Uterus (tissue), 4 donors: ENCODE measurements around the gene CEMIP. TPM values are rescaled to one million over a fixed set of nuclear protein-coding genes. Genes with fewer than 3 reads are reported as not detected.
A peak's percentile ranks its signal among the peaks of the same experiment; 100 is the strongest.
"Not testable (repeated sequence)": the region's sequence is repeated elsewhere in the genome, so short reads cannot be mapped to it uniquely, and the experiment has no call there.

Source experiments
- DNase-seq, 2 donors: peaks; one replicate each; pipeline ENCODE4 v3.0.0-alpha.2; 2019 to 2020
- H3K27ac ChIP-seq, 2 donors: fragments of 200-600 bp; sonication (generic); 1 replicate in 1 of 2; 2 replicates in 1 of 2; pipeline ENCODE4 v1.5.1; 2016 to 2018
- H3K27me3 ChIP-seq, 2 donors: fragments of 200-600 bp; sonication (generic); one replicate each; pipeline ENCODE4 v1.5.1; 2018 to 2019; ENCODE audit warnings: control low read depth in 1 of 2
- H3K36me3 ChIP-seq, 2 donors: fragments of 200-600 bp; sonication (generic); one replicate each; pipeline ENCODE4 v1.5.1; 2019; ENCODE audit warnings: control low read depth in 1 of 2
- H3K4me1 ChIP-seq, 2 donors: fragments of 200-600 bp; sonication (generic); one replicate each; pipeline ENCODE4 v1.5.1; 2018 to 2019; ENCODE audit warnings: control low read depth in 1 of 2
- H3K4me3 ChIP-seq, 2 donors: fragments of 200-600 bp; sonication (generic); 1 replicate in 1 of 2; 2 replicates in 1 of 2; pipeline ENCODE4 v1.5.1; 2018 to 2019; ENCODE audit warnings: mild to moderate bottlenecking in 1 of 2
- H3K9me3 ChIP-seq, 2 donors: fragments of 200-600 bp; sonication (generic); one replicate each; pipeline ENCODE4 v1.5.1; 2019; ENCODE audit warnings: control low read depth in 1 of 2
- POLR2A ChIP-seq, 2 donors: fragments of 450-650 bp; IDR thresholded peaks; one replicate each; pipeline ENCODE4 v1.6.1; 2016; ENCODE audit warnings: antibody characterized with exemption in 2 of 2, mild to moderate bottlenecking in 1 of 2, moderate library complexity in 1 of 2
- intact Hi-C: fragments of 100-400 bp; cut with DNase I; formaldehyde crosslinking; loops from one replicate; pipeline ENCODE4 v1.15.1; 2023; ENCODE audit warnings: low total_unique reads
- total RNA-seq, 4 donors: library from RNA; depleted of rRNA in 3 of 4; stranded (reverse); fragments of >200 nt in 3 of 4; gene quantifications; one replicate each; pipeline versions ENCODE4 v1.1.0 to v1.2.4, GENCODE V29; 2014 to 2023
- TF ChIP-seq, protein P1 (sequence below), 4 experiments: fragments of 200-600 bp in 2 of 4; fragments of 450-650 bp in 2 of 4; sonication (generic) in 2 of 4; IDR thresholded peaks; one replicate each; pipeline ENCODE4 v1.5.1; 2016 to 2019; ENCODE audit warnings: antibody characterized with exemption in 4 of 4, mild to moderate bottlenecking in 2 of 4, moderate library complexity in 1 of 4
- donor health status: DM: yes; HTN: yes; CAD: no.

Gene CEMIP
- total RNA-seq, 4 donors from 2014 or later = under 0.01 to 1.9 (median 1.1) TPM

DNA sequence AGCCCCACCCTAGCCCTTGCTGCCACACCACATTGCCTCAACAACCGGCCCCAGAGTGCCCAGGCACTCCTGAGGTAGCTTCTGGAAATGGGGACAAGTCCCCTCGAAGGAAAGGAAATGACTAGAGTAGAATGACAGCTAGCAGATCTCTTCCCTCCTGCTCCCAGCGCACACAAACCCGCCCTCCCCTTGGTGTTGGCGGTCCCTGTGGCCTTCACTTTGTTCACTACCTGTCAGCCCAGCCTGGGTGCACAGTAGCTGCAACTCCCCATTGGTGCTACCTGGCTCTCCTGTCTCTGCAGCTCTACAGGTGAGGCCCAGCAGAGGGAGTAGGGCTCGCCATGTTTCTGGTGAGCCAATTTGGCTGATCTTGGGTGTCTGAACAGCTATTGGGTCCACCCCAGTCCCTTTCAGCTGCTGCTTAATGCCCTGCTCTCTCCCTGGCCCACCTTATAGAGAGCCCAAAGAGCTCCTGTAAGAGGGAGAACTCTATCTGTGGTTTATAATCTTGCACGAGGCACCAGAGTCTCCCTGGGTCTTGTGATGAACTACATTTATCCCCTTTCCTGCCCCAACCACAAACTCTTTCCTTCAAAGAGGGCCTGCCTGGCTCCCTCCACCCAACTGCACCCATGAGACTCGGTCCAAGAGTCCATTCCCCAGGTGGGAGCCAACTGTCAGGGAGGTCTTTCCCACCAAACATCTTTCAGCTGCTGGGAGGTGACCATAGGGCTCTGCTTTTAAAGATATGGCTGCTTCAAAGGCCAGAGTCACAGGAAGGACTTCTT, 171.3 kb downstream of the CEMIP start:
- Histone ChIP-seq H3K4me1 (no peaks in the 10 kb centered on the region), H3K9me3 (no peaks in the 10 kb centered on the region), H3K27me3 (no peaks in the 10 kb centered on the region), H3K36me3 (no peaks in the 10 kb centered on the region), H3K4me3 (no peak overlapping the region), H3K27ac (no peak overlapping the region)
- TF ChIP-seq, protein P1, sequence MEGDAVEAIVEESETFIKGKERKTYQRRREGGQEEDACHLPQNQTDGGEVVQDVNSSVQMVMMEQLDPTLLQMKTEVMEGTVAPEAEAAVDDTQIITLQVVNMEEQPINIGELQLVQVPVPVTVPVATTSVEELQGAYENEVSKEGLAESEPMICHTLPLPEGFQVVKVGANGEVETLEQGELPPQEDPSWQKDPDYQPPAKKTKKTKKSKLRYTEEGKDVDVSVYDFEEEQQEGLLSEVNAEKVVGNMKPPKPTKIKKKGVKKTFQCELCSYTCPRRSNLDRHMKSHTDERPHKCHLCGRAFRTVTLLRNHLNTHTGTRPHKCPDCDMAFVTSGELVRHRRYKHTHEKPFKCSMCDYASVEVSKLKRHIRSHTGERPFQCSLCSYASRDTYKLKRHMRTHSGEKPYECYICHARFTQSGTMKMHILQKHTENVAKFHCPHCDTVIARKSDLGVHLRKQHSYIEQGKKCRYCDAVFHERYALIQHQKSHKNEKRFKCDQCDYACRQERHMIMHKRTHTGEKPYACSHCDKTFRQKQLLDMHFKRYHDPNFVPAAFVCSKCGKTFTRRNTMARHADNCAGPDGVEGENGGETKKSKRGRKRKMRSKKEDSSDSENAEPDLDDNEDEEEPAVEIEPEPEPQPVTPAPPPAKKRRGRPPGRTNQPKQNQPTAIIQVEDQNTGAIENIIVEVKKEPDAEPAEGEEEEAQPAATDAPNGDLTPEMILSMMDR (IDR thresholded peaks at IDR 0.05) = no peak
- no peak for TF ChIP-seq POLR2A (IDR thresholded peaks at IDR 0.05)
- intact Hi-C loops = no loop called here
- peak in 1 of 2 donors; percentile 3 for DNase-seq

- no peak for TF ChIP-seq POLR2A (IDR thresholded peaks at IDR 0.05)
- TF ChIP-seq, protein P1 (IDR thresholded peaks at IDR 0.05) = no peak
- Histone ChIP-seq H3K9me3 (no peaks in the 10 kb centered on the region), H3K27me3 (no peaks in the 10 kb centered on the region), H3K27ac (no peak overlapping the region), H3K36me3 (no peaks in the 10 kb centered on the region), H3K4me3 (no peak overlapping the region), H3K4me1 (no peaks in the 10 kb centered on the region)
- peak in 1 of 2 donors; percentile 8 for DNase-seq
- intact Hi-C loops = no loop called here
Observed at GRCh38 chr15:80951941-80952340, 172.8 kb downstream of the CEMIP start.

DNA sequence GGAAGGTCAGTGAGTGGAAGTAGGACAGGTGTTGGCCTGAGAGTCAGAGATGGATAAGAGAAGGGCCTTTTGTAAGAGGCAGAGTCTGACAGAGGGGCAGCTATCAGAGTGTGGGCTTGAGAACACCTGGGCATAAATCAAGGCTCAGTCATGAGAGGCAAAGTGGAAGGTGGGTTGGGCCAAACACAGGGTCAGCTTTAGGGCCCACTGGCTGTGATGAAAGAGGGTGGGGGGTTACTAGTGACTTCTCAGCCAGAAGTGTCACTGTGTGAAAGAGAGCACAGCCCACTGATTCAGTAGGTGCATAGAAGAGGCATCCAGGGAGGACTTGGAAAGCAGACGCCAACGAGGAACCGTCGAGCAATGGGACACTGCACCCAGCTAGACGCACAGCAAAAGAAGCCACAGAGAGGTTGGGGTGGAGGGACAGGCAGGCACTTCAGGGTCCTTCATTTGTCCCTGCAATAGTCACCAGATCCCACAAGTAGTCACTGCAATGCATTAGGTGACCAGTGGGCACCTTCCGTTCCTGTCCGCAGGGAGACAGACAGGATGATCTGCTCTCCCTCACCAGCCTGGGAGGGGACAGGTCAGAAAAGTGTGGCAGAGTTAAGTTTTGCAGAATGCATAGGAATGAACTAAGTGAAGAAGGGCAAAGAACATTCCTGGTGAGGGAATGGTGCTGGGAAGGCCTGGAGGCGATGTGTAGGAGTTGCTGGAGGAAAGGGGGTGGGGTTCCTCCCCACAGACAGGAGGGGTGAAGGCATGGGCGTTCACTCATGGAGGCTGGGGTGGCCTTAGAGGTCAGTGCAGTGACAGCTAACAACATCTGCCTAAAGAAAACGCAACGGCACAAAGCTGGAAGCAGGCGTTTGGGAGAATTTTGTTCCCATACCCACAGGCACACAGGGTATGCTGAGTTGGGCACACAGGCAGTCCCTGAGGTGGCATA, 174.1 kb downstream of the CEMIP start:
- no peak for DNase-seq
- no peak overlapping the region for H3K4me3 ChIP-seq
- H3K36me3 ChIP-seq = no peaks in the 10 kb centered on the region
- intact Hi-C loops = no loop called here
- no peaks in the 10 kb centered on the region for H3K9me3 ChIP-seq
- H3K27ac ChIP-seq = no peak overlapping the region
- TF ChIP-seq, protein P1 (IDR thresholded peaks at IDR 0.05) = no peak
- TF ChIP-seq POLR2A (IDR thresholded peaks at IDR 0.05) = no peak
- H3K4me1 ChIP-seq = no peaks in the 10 kb centered on the region
- no peaks in the 10 kb centered on the region for H3K27me3 ChIP-seq

- Histone ChIP-seq H3K4me1 (no peaks in the 10 kb centered on the region), H3K4me3 (no peak overlapping the region), H3K36me3 (no peaks in the 10 kb centered on the region), H3K27me3 (no peaks in the 10 kb centered on the region), H3K27ac (no peak overlapping the region), H3K9me3 (no peaks in the 10 kb centered on the region)
- TF ChIP-seq, protein P1 (IDR thresholded peaks at IDR 0.05) = no peak
- TF ChIP-seq POLR2A (IDR thresholded peaks at IDR 0.05) = no peak
- intact Hi-C loops = no loop called here
- no peak for DNase-seq
Observed at GRCh38 chr15:80953953-80954778, 175.0 kb downstream of the CEMIP start.

DNA sequence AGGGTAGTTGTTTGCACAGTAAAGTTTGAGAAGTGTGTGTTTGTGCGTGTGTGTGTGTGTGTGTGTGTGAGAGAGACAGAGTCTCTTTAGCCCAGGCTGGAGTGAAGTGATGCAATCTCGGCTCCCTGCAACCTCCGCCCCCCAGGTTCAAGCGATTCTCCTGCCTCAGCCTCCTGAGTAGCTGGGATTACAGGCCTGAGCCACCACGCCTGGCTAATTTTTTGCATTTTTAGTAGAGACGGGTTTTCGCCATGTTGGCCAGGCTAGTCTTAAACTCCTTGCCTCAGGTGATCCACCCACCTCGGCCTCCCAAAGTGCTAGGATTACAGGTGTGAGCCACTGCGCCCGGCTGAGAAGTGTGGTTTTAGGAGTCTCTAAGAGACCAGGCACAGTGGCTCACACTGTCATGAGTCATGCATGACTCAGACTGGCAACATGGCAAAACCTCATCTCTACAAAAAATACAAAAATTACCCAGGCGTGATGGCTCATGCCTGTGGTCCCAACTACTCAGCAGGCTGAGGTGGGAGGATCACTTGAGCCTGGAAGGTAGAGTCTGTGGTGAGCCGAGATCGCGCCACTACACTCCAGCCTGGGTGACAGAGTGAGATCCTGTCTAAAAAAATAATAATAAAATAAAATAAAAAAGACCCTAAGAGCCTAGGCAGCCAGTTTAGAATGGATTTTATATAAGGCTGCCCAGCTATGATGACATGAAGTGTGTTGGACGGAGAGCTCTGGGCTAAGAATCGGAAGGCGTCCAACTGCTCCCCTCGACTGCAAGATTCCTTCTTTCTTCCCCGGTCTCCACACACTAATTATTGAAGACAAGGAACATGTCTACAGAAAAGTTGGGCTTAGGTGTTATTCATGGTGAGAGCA, 176.6 kb downstream of the CEMIP start:
- intact Hi-C loops, H3K36me3 ChIP-seq, H3K9me3 ChIP-seq, H3K4me1 ChIP-seq, H3K27me3 ChIP-seq, DNase-seq, H3K27ac ChIP-seq, H3K4me3 ChIP-seq: not testable (repeated sequence)
